Heart left ventricle (tissue), 16 donors: Measurements from ENCODE around the gene PKNOX2. TPM values are rescaled to one million over a fixed set of nuclear protein-coding genes. Genes with fewer than 3 reads are reported as not detected.

ENCODE experiments used
- ATAC-seq, 4 donors: fragments of 200-7000 bp; cut with Tn5 transposase; one replicate each; pipeline ENCODE4 v1.9.1; 2020 to 2022; ENCODE audit warnings: moderate library complexity in 4 of 4, mild to moderate bottlenecking in 3 of 4, moderate number of reproducible peaks in 1 of 4
- DNase-seq, 5 donors: peaks; one replicate each; pipeline ENCODE4 v3.0.0-alpha.2; 2020
- H3K27ac ChIP-seq, 12 donors: fragments of 200-600 bp; sonication (generic) in 4 of 12; one replicate each; pipeline versions ENCODE4 v1.5.0 to v1.8.0; 2016 to 2022; ENCODE audit warnings: mild to moderate bottlenecking in 2 of 12
- H3K27me3 ChIP-seq, 9 donors: fragments of 200-600 bp; sonication (generic) in 2 of 9; one replicate each; pipeline versions ENCODE4 v1.5.1 to v1.8.0; 2016 to 2022; ENCODE audit warnings: mild to moderate bottlenecking in 3 of 9
- H3K36me3 ChIP-seq, 9 donors: fragments of 200-600 bp; sonication (generic) in 2 of 9; one replicate each; pipeline versions ENCODE4 v1.5.0 to v1.8.0; 2018 to 2022; ENCODE audit warnings: mild to moderate bottlenecking in 2 of 9
- H3K4me1 ChIP-seq, 12 donors: fragments of 200-600 bp; sonication (generic) in 4 of 12; one replicate each; pipeline versions ENCODE4 v1.5.0 to v1.8.0; 2016 to 2022; ENCODE audit warnings: mild to moderate bottlenecking in 3 of 12
- H3K4me3 ChIP-seq, 12 donors: fragments of 200-600 bp; sonication (generic) in 4 of 12; one replicate each; pipeline versions ENCODE4 v1.5.0 to v1.8.0; 2017 to 2022; ENCODE audit warnings: mild to moderate bottlenecking in 9 of 12, moderate library complexity in 4 of 12
- H3K9me3 ChIP-seq, 12 donors: fragments of 200-600 bp; sonication (generic) in 4 of 12; one replicate each; pipeline versions ENCODE4 v1.5.0 to v1.8.0; 2016 to 2022; ENCODE audit warnings: mild to moderate bottlenecking in 1 of 12
- CTCF ChIP-seq, 12 donors: fragments of 200-600 bp; sonication (generic) in 4 of 12; IDR thresholded peaks; one replicate each; pipeline versions ENCODE4 v1.5.0 to v1.8.0; 2018 to 2022; ENCODE audit warnings: antibody characterized with exemption in 12 of 12, mild to moderate bottlenecking in 5 of 12
- POLR2A ChIP-seq, 2 donors: fragments of 450-650 bp; IDR thresholded peaks; one replicate each; pipeline ENCODE4 v1.6.1; 2017; ENCODE audit warnings: antibody characterized with exemption in 2 of 2, mild to moderate bottlenecking in 2 of 2, moderate library complexity in 2 of 2
- WGBS, 4 donors: extraction: QIAGEN DNeasy Blood & Tissue Kit in 2 of 4; methylation state at CpG; one replicate each; pipeline versions ENCODE4 v1.1.5 to v1.1.7; 2013 to 2018; 5-methylcytosine and 5-hydroxymethylcytosine counted together
- intact Hi-C, 10 donors: fragments of 100-400 bp; cut with DNase I; formaldehyde crosslinking; loops; one replicate each; pipeline versions ENCODE4 v1.11.1 to v1.14.2; 2022
- polyA plus RNA-seq, 2 donors: library from polyadenylated mRNA; stranded (reverse); fragments of 200-250 nt; gene quantifications; one replicate each; pipeline ENCODE4 v1.2.3, GENCODE V29; 2013
- total RNA-seq, 9 donors: library from RNA; depleted of rRNA in 2 of 9; stranded (reverse); fragments of >200 nt in 2 of 9; fragmentation: NEBNext Ultra II Directional in 3 of 9; extraction: Animal tissue kit (Norgen Biotek cat#: 25700) in 3 of 9; gene quantifications; one replicate each; pipeline versions ENCODE4 v1.1.0 to v1.2.4, GENCODE V29; 2016 to 2023
- donor health status: ischemic (EF 13 %, LVEDD 7.1; RV severe dilation, severe dysfunction).
- donor health status: healthy with polysubstance abuse.
- donor health status: DM: no; HTN: yes; CAD: no.
- donor health status: DM: no; HTN: no; CAD: no.
- donor health status: ischemic (EF 25% LVEDD 6.9; RV normal size, moderate dysfunction).
- donor health status: ischemic (EF 25% LVEDD 5.7; RV mildly dilated, moderate dysfunction).
- donor health status: healthy.
- donor health status: DM: yes; HTN: yes; CAD: no.
- donor health status: ischemic (EF 35%, LVEDD 5.7; RV mildly dilated, moderate dysfunction).
- donor health status: nonischemic (EF 11% LVEDD 7.7; RV severe dilation, severe dysfunction).
- donor health status: DM: yes; HTN: yes; CAD: no.
- donor health status: PGD.
- donor health status: ischemic (EF 29% LVEDD 5.4; RV normal size, mild dysfunction).
- donor health status: nonischemic (EF 23%, LVEDD 6.1; RV moderate dilation, normal function).

PKNOX2 gene
- total and polyA plus RNA-seq, 11 donors = 3.1 to 9.4 (median 4.5) TPM

GRCh38 chr11:125156346-125157117 lies 8.0 kb upstream of the PKNOX2 start:
- no peak for ATAC-seq
- 85 to 89% (median 85%) methylated on average over 8 of the region's 8 CpGs for WGBS, 4 donors
- H3K27ac ChIP-seq = no peak overlapping the region
- H3K4me3 ChIP-seq = no peak overlapping the region
- no peaks in the 10 kb centered on the region for H3K36me3 ChIP-seq
- TF ChIP-seq CTCF (IDR thresholded peaks at IDR 0.05) = no peak
- no peak for TF ChIP-seq POLR2A (IDR thresholded peaks at IDR 0.05)
- no peaks in the 10 kb centered on the region for H3K4me1 ChIP-seq
- intact Hi-C loops = no loop called here
- DNase-seq = no peak
- H3K9me3 ChIP-seq = no peaks in the 10 kb centered on the region
- H3K27me3 ChIP-seq = peaks cover 0 to 11% (median 0%) of the 10 kb centered on the region in 9 donors

DNA sequence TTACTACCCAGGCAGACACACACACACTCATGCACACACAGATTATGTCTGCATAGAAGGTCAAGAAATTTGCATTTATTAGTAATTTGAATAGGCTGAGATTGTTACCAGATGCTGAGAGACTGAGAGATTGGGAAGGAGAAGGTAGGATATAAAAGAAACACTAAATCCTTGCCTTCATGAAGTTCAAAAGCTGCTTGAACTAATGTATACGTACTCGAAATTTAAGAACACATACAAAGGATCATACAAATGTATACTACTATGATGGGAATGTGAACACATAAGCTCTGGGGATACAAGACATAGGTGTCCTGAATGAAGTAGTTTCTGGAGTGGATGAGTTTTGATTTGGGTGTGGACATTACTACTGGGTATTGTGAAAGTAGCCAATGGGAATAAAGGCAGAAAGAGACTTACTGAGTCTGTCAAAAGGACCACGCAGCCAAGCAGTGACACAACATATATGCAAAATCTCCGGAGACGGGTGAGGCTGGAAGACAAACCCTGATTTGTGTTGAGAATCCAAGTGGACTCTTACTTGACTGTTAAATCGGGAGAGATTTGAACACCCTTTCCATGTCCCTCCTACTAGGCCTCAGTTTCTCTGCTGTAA lies 7.3 kb upstream of the PKNOX2 start:
- Histone ChIP-seq H3K36me3 (no peaks in the 10 kb centered on the region), H3K27me3 (peaks cover 0 to 11% (median 0%) of the 10 kb centered on the region in 9 donors), H3K4me3 (no peak overlapping the region), H3K4me1 (no peaks in the 10 kb centered on the region), H3K9me3 (no peaks in the 10 kb centered on the region), H3K27ac (no peak overlapping the region)
- TF ChIP-seq POLR2A (IDR thresholded peaks at IDR 0.05) (no peak), CTCF (IDR thresholded peaks at IDR 0.05) (no peak)
- no peak for DNase-seq
- ATAC-seq = no peak
- intact Hi-C loops = no loop called here
- 87 to 95% (median 92%) methylated on average over 6 of the region's 6 CpGs for WGBS, 4 donors

GRCh38 chr11:125157953-125158680 lies 6.4 kb upstream of the PKNOX2 start:
- Histone ChIP-seq H3K4me1 (peaks cover 0 to 1% (median 0%) of the 10 kb centered on the region in 12 donors), H3K27ac (no peak overlapping the region), H3K36me3 (no peaks in the 10 kb centered on the region), H3K27me3 (peaks cover 0 to 15% (median 0%) of the 10 kb centered on the region in 9 donors), H3K4me3 (no peak overlapping the region), H3K9me3 (no peaks in the 10 kb centered on the region)
- DNase-seq = no peak
- WGBS, 4 donors = 84 to 89% (median 85%) methylated on average over 10 of the region's 10 CpGs
- no peak for ATAC-seq
- intact Hi-C loops = no loop called here
- no peak for TF ChIP-seq POLR2A (IDR thresholded peaks at IDR 0.05)
- TF ChIP-seq CTCF (IDR thresholded peaks at IDR 0.05) = no peak

GRCh38 chr11:125162743-125163142 lies 1.8 kb upstream of the PKNOX2 start:
- Histone ChIP-seq H3K27me3 (peaks cover 0 to 42% (median 2%) of the 10 kb centered on the region in 9 donors), H3K4me1 (peaks cover 0 to 34% (median 14%) of the 10 kb centered on the region in 12 donors), H3K9me3 (no peaks in the 10 kb centered on the region), H3K4me3 (no peak overlapping the region), H3K27ac (no peak overlapping the region), H3K36me3 (no peaks in the 10 kb centered on the region)
- WGBS, 4 donors = 72 to 87% (median 78%) methylated on average over 4 of the region's 4 CpGs
- intact Hi-C loops = loop anchor here in 6 of 10 donors (2.0 to 10.0 kb wide), 8 partner anchors 60 to 245 kb away; no protein-coding TSS in a partner anchor
- ATAC-seq = no peak
- TF ChIP-seq POLR2A (IDR thresholded peaks at IDR 0.05) = no peak
- TF ChIP-seq CTCF (IDR thresholded peaks at IDR 0.05) = no peak
- DNase-seq = no peak
